ENCODE measurements around the gene SKI. TPM values are rescaled to one million over a fixed set of nuclear protein-coding genes. Genes with fewer than 3 reads are reported as not detected.

SKI gene
- total RNA-seq, 2 experiments from 2014 or later, result 4.7 to 11.7 TPM

- no peak overlapping the region for H3K4me3 ChIP-seq (ENCODE audit: low read depth, low read length, poor library complexity, severe bottlenecking)
- no peak for DNase-seq (ENCODE audit: low spot score)
- POLR2A ChIA-PET, result no interaction called here
- no peaks in the 10 kb centered on the region for H3K36me3 ChIP-seq (ENCODE audit: insufficient read depth, low read length)
- no TSS peak for BruUV-seq (replicated peaks)
- no peak overlapping the region for H2AFZ ChIP-seq (ENCODE audit: low read length)
- no peaks in the 10 kb centered on the region; the same call in 1 of the 2 replicates for H4K20me1 ChIP-seq (ENCODE audit: insufficient read depth, low read length)
- H3K9me3 ChIP-seq (ENCODE audit: low read length), result no peaks in the 10 kb centered on the region
- intact Hi-C loops (cut with micrococcal nuclease; ENCODE audit: unreplicated experiment), result no loop called here
- no peak overlapping the region for H3K4me2 ChIP-seq (ENCODE audit: low read length)
- CTCF ChIA-PET (ENCODE audit: unreplicated experiment), result no interaction called here
- H3K4me1 ChIP-seq (ENCODE audit: insufficient read depth, low read length, poor library complexity, severe bottlenecking), result peaks cover 15% of the 10 kb centered on the region
- H3K79me2 ChIP-seq (ENCODE audit: insufficient read depth, low read depth, low read length), result no peaks in the 10 kb centered on the region
- TF ChIP-seq EZH2phosphoT487 (IDR thresholded peaks at IDR 0.05; ENCODE audit: borderline replicate concordance, low read depth, low read length), result no peak
- TF ChIP-seq, protein P1, sequence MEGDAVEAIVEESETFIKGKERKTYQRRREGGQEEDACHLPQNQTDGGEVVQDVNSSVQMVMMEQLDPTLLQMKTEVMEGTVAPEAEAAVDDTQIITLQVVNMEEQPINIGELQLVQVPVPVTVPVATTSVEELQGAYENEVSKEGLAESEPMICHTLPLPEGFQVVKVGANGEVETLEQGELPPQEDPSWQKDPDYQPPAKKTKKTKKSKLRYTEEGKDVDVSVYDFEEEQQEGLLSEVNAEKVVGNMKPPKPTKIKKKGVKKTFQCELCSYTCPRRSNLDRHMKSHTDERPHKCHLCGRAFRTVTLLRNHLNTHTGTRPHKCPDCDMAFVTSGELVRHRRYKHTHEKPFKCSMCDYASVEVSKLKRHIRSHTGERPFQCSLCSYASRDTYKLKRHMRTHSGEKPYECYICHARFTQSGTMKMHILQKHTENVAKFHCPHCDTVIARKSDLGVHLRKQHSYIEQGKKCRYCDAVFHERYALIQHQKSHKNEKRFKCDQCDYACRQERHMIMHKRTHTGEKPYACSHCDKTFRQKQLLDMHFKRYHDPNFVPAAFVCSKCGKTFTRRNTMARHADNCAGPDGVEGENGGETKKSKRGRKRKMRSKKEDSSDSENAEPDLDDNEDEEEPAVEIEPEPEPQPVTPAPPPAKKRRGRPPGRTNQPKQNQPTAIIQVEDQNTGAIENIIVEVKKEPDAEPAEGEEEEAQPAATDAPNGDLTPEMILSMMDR (conservative IDR thresholded peaks at IDR 0.05; ENCODE audit: low read length), result no peak
- no peaks in the 10 kb centered on the region for H3K9me2 ChIP-seq (ENCODE audit: insufficient read depth, low read length)
- H3K27ac ChIP-seq (ENCODE audit: low read depth, low read length, poor library complexity, severe bottlenecking), result no peak overlapping the region
These were observed 19.5 kb upstream of the SKI start for GRCh38 chr1:2208309-2209239.

GRCh38 chr1:2209400-2210083 lies 18.6 kb upstream of the SKI start:
- POLR2A ChIA-PET, result no interaction called here

More at GRCh38 chr1:2209400-2210083, 18.6 kb upstream of the SKI start:
- Histone ChIP-seq H3K4me3 (ENCODE audit: low read depth, low read length, poor library complexity, severe bottlenecking) (no peak overlapping the region), H3K9me3 (ENCODE audit: low read length) (no peaks in the 10 kb centered on the region), H4K20me1 (ENCODE audit: insufficient read depth, low read length) (no peaks in the 10 kb centered on the region; the same call in 1 of the 2 replicates), H3K4me2 (ENCODE audit: low read length) (no peak overlapping the region), H2AFZ (ENCODE audit: low read length) (no peak overlapping the region), H3K4me1 (ENCODE audit: insufficient read depth, low read length, poor library complexity, severe bottlenecking) (peaks cover 9% of the 10 kb centered on the region), H3K9me2 (ENCODE audit: insufficient read depth, low read length) (no peaks in the 10 kb centered on the region), H3K79me2 (ENCODE audit: insufficient read depth, low read depth, low read length) (no peaks in the 10 kb centered on the region), H3K36me3 (ENCODE audit: insufficient read depth, low read length) (no peaks in the 10 kb centered on the region), H3K27ac (ENCODE audit: low read depth, low read length, poor library complexity, severe bottlenecking) (no peak overlapping the region)
- no peak for DNase-seq (ENCODE audit: low spot score)
- intact Hi-C loops (cut with micrococcal nuclease; ENCODE audit: unreplicated experiment), result no loop called here
- CTCF ChIA-PET (ENCODE audit: unreplicated experiment), result no interaction called here
- no TSS peak for BruUV-seq (replicated peaks)
- TF ChIP-seq, protein P1 (conservative IDR thresholded peaks at IDR 0.05; ENCODE audit: low read length), result no peak
- TF ChIP-seq EZH2phosphoT487 (IDR thresholded peaks at IDR 0.05; ENCODE audit: borderline replicate concordance, low read depth, low read length), result no peak

Measured in OCI-LY7 (cell line).